Keratinocyte (primary cell): ENCODE data around the gene THOP1.

Source experiments
- CTCF ChIP-seq, 3 experiments: IDR thresholded peaks in 1 of 3; conservative IDR thresholded peaks in 1 of 3; optimal IDR thresholded peaks in 1 of 3; 2 replicates in 2 of 3; 3 replicates in 1 of 3; pipeline versions ENCODE3 to v1.5.1; 2011; ENCODE audit warnings: low read length in 3 of 3, mild to moderate bottlenecking in 3 of 3, moderate library complexity in 2 of 3, control low read depth in 1 of 3, inconsistent platforms in 1 of 3; ENCODE audit not compliant: insufficient read depth in 2 of 3; ENCODE audit errors: extremely low read depth in 1 of 3
- EZH2 ChIP-seq: IDR thresholded peaks from one replicate; pipeline ENCODE4 v1.6.1; 2012; ENCODE audit warnings: inconsistent platforms, mild to moderate bottlenecking, low read length, moderate library complexity

- TF ChIP-seq EZH2 = no peak
- TF ChIP-seq CTCF (optimal IDR thresholded peaks at IDR 0.05 in 1 of 3, IDR thresholded peaks at IDR 0.05 in 1 of 3, conservative IDR thresholded peaks at IDR 0.05 in 1 of 3; ENCODE audit: extremely low read depth in 1 of 3, insufficient read depth in 2 of 3, low read length in 3 of 3) = no peak
These were observed 14.1 kb downstream of the THOP1 start for GRCh38 chr19:2799273-2800020.
